GM15510 (cell line): ENCODE results near the gene KRTAP5-11.

Source experiments
- POLR2A ChIP-seq: IDR thresholded peaks from 3 replicates; pipeline ENCODE4 v1.6.1; 2011; ENCODE audit warnings: borderline replicate concordance; ENCODE audit not compliant: insufficient read length; ENCODE audit errors: extremely low read depth

KRTAP5-11 gene

DNA sequence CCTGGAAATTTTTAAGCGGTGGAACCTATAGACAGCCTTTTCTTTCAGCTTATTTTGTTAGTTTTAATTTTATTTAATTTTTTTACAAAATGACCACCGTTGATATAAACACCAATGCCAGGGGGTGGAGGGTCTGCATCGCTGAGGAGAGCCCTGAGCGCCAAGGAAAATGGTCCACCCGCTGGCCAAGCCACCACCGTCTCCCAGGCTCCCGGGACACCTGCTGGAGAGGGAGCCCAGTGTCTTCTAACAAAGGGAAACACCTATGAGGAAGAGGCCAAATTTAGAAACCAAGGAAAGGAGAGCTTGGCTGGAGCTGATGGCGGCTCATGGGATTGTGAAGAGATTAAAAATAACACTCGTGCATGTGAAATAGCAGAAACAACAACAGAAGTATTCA lies 45.1 kb downstream of the KRTAP5-11 start:
- TF ChIP-seq POLR2A, result no peak

DNA sequence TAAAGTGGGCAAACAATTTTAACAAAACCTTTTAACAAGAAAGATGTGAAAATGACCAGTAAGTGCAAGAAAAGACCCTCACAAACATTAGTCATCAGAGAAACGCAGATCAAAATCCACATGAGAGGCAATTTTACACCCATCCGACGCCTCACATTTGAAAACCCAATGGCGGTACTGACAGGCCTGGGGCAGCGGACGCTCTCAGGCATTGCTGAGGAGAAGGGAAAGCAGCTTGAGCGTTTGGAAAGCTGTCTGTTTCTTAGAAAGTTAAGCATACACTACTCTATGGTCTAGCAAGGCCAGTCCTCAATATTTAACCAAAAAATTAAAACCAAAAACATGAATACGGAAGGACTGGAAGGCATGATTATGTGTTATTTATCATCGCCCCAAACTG lies 46.9 kb downstream of the KRTAP5-11 start:
- TF ChIP-seq POLR2A, result no peak

DNA sequence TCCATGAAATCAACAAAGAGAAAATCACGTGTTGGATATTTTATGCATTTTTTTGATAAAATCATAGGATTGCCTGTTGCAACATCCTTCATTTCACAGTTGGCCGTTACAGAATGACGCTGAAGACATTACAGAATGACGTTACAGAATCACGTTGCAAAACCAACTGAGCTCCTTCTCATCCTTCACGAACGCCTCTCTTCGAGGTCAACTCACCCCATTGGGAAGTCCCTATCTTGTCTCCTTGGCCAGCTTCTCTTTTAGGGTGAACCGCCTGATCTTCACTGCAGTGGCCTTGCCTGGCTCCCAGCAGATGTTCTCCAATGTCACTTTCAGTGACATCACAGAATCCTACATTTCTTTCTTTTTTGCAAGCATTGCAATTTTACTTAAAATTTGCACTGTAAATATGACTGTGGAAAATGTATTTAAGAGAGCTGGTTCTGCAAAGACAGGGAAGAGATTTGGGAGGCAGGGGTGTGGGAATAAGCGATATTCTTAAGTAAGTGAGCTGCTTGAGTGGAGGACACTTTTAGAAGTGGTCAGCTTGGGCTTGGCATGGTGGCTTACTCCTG lies 50.6 kb downstream of the KRTAP5-11 start:
- no peak for TF ChIP-seq POLR2A
